Measurements from ENCODE around the gene RHEB. TPM values are rescaled to one million over a fixed set of nuclear protein-coding genes. Genes with fewer than 3 reads are reported as not detected.

RHEB gene
- total RNA-seq, 1 donor from 2014 or later = 225 TPM

GRCh38 chr7:151456276-151456675 is 63.4 kb downstream of the RHEB start:
- Histone ChIP-seq H3K4me2 (no peak overlapping the region), H3K9ac (no peak overlapping the region), H3K27me3 (no peaks in the 10 kb centered on the region), H2AFZ (replicated peaks) (no peak overlapping the region), H3K79me2 (ENCODE audit: low read depth) (no peaks in the 10 kb centered on the region), H3K36me3 (no peaks in the 10 kb centered on the region), H3K4me1 (peaks cover 25% of the 10 kb centered on the region), H3K27ac (no peak overlapping the region), H3K9me3 (ENCODE audit: low read depth) (no peaks in the 10 kb centered on the region), H3F3A (ENCODE audit: low read depth) (peaks cover 12% of the 10 kb centered on the region), H4K20me1 (ENCODE audit: low read depth) (no peaks in the 10 kb centered on the region), H3K4me3 (no peak overlapping the region)
- peaks cover 4% of the 10 kb centered on the region for H3K36me3 Mint-ChIP-seq
- H3K4me1 Mint-ChIP-seq = peaks cover 33% of the 10 kb centered on the region
- H3K9me3 Mint-ChIP-seq = peaks cover 10% of the 10 kb centered on the region
- no peak for TF ChIP-seq EZH2phosphoT487 (IDR thresholded peaks at IDR 0.05)
- no peak for TF ChIP-seq CTCF (IDR thresholded peaks at IDR 0.05)
- TF ChIP-seq EZH2 (IDR thresholded peaks at IDR 0.05) = no peak
- no peak overlapping the region for H3K4me3 Mint-ChIP-seq
- peaks cover 9% of the 10 kb centered on the region for H3K27me3 Mint-ChIP-seq (ENCODE audit: insufficient read depth, low read depth)
- no peak overlapping the region for H3K27ac Mint-ChIP-seq
- DNase-seq (ENCODE audit: low spot score) = no peak

GRCh38 chr7:151455690-151456089 is 64.0 kb downstream of the RHEB start:
- Mint-ChIP-seq H3K4me1 (peaks cover 29% of the 10 kb centered on the region), H3K27ac (no peak overlapping the region)

GRCh38 chr7:151454932-151455530 is 64.7 kb downstream of the RHEB start:
- no peak overlapping the region for H2AFZ ChIP-seq (replicated peaks)
- H3K27me3 Mint-ChIP-seq (ENCODE audit: insufficient read depth, low read depth) = peaks cover 7% of the 10 kb centered on the region
- H3K4me3 Mint-ChIP-seq = no peak overlapping the region
- TF ChIP-seq EZH2phosphoT487 (IDR thresholded peaks at IDR 0.05) (no peak), EZH2 (IDR thresholded peaks at IDR 0.05) (no peak), CTCF (IDR thresholded peaks at IDR 0.05) (no peak)
- H3K27me3 ChIP-seq = no peaks in the 10 kb centered on the region
- no peak overlapping the region for H3K4me2 ChIP-seq
- peaks cover 4% of the 10 kb centered on the region for H3F3A ChIP-seq (ENCODE audit: low read depth)
- H3K4me1 Mint-ChIP-seq = peaks cover 23% of the 10 kb centered on the region
- no peak overlapping the region for H3K9ac ChIP-seq
- H3K79me2 ChIP-seq (ENCODE audit: low read depth) = no peaks in the 10 kb centered on the region
- H4K20me1 ChIP-seq (ENCODE audit: low read depth) = no peaks in the 10 kb centered on the region
- no peaks in the 10 kb centered on the region for H3K36me3 ChIP-seq
- H3K9me3 Mint-ChIP-seq = peaks cover 4% of the 10 kb centered on the region
- H3K4me3 ChIP-seq = no peak overlapping the region
- no peak for DNase-seq (ENCODE audit: low spot score)
- H3K36me3 Mint-ChIP-seq = peaks cover 2% of the 10 kb centered on the region
- H3K27ac ChIP-seq = no peak overlapping the region
- peak overlapping the region; percentile 7 for H3K27ac Mint-ChIP-seq
- peaks cover 19% of the 10 kb centered on the region for H3K4me1 ChIP-seq
- H3K9me3 ChIP-seq (ENCODE audit: low read depth) = no peaks in the 10 kb centered on the region

More at GRCh38 chr7:151455690-151456089, 64.0 kb downstream of the RHEB start:
- Histone ChIP-seq H3F3A (ENCODE audit: low read depth) (peaks cover 8% of the 10 kb centered on the region), H3K9ac (no peak overlapping the region), H3K4me2 (no peak overlapping the region), H3K4me3 (no peak overlapping the region), H3K9me3 (ENCODE audit: low read depth) (no peaks in the 10 kb centered on the region), H3K36me3 (no peaks in the 10 kb centered on the region), H3K79me2 (ENCODE audit: low read depth) (no peaks in the 10 kb centered on the region), H3K4me1 (peaks cover 25% of the 10 kb centered on the region), H3K27ac (no peak overlapping the region), H2AFZ (replicated peaks) (no peak overlapping the region), H3K27me3 (no peaks in the 10 kb centered on the region), H4K20me1 (ENCODE audit: low read depth) (no peaks in the 10 kb centered on the region)
- peaks cover 2% of the 10 kb centered on the region for H3K36me3 Mint-ChIP-seq
- DNase-seq (ENCODE audit: low spot score) = no peak
- H3K27me3 Mint-ChIP-seq (ENCODE audit: insufficient read depth, low read depth) = peaks cover 8% of the 10 kb centered on the region
- no peak overlapping the region for H3K4me3 Mint-ChIP-seq
- H3K9me3 Mint-ChIP-seq = peaks cover 6% of the 10 kb centered on the region
- TF ChIP-seq CTCF (IDR thresholded peaks at IDR 0.05) (no peak), EZH2 (IDR thresholded peaks at IDR 0.05) (no peak), EZH2phosphoT487 (IDR thresholded peaks at IDR 0.05) (no peak)
